H9 (cell line): ENCODE results near the gene NPAS3. TPM values are rescaled to one million over a fixed set of nuclear protein-coding genes. Genes with fewer than 3 reads are reported as not detected.

ENCODE experiments used
- DNase-seq: peaks from one replicate; pipeline ENCODE4 v3.0.0-alpha.2; 2017
- H2AFZ ChIP-seq: one replicate; pipeline ENCODE4 v1.6.1; 2013; ENCODE audit warnings: mild to moderate bottlenecking, low read length, control low read depth, moderate library complexity
- H2AK5ac ChIP-seq: 2 replicates; pipeline ENCODE4 v1.6.1; 2013; ENCODE audit warnings: low read length, control low read depth, mixed read lengths; ENCODE audit not compliant: insufficient read length
- H2BK120ac ChIP-seq: one replicate; pipeline ENCODE4 v1.6.1; 2013; ENCODE audit warnings: low read depth, mild to moderate bottlenecking, low read length, control low read depth, inconsistent platforms; ENCODE audit not compliant: poor library complexity, severe bottlenecking
- H2BK12ac ChIP-seq: 2 replicates; pipeline ENCODE4 v1.6.1; 2013; ENCODE audit warnings: low read length, control low read depth, mixed read lengths, low read depth; ENCODE audit not compliant: insufficient read length
- H2BK15ac ChIP-seq: 2 replicates; pipeline ENCODE4 v1.6.1; 2013; ENCODE audit warnings: low read depth, low read length, control low read depth
- H2BK20ac ChIP-seq: one replicate; pipeline ENCODE4 v1.6.1; 2013; ENCODE audit warnings: low read depth, mild to moderate bottlenecking, low read length, control low read depth, inconsistent platforms; ENCODE audit not compliant: poor library complexity, severe bottlenecking
- H2BK5ac ChIP-seq: 2 replicates; pipeline ENCODE4 v1.6.1; 2013; ENCODE audit warnings: low read length, control low read depth, mixed read lengths; ENCODE audit not compliant: insufficient read length
- H3K14ac ChIP-seq: 2 replicates; pipeline ENCODE4 v1.6.1; 2013; ENCODE audit warnings: low read length, control low read depth; ENCODE audit not compliant: insufficient read depth
- H3K18ac ChIP-seq: 2 replicates; pipeline ENCODE4 v1.6.1; 2013; ENCODE audit warnings: low read depth, mild to moderate bottlenecking, mixed read lengths, low read length, control low read depth; ENCODE audit not compliant: insufficient read length
- H3K23ac ChIP-seq: 2 replicates; pipeline ENCODE4 v1.6.1; 2013; ENCODE audit warnings: low read length, control low read depth, mixed read lengths, low read depth; ENCODE audit not compliant: insufficient read length
- H3K23me2 ChIP-seq: 2 replicates; pipeline ENCODE4 v1.6.1; 2013; ENCODE audit warnings: low read depth, mild to moderate bottlenecking, mixed read lengths, low read length, control low read depth; ENCODE audit not compliant: insufficient read length, poor library complexity, severe bottlenecking
- H3K27ac ChIP-seq: 2 replicates; pipeline ENCODE4 v1.5.1; 2013; ENCODE audit warnings: low read length, control low read depth, mixed read lengths, low read depth; ENCODE audit not compliant: insufficient read length
- H3K27me3 ChIP-seq: 2 replicates; pipeline ENCODE4 v1.6.1; 2013; ENCODE audit warnings: low read length, control low read depth, inconsistent platforms; ENCODE audit not compliant: insufficient read depth
- H3K4ac ChIP-seq: 2 replicates; pipeline ENCODE4 v1.6.1; 2013; ENCODE audit warnings: low read depth, mild to moderate bottlenecking, control low read depth, inconsistent platforms, low read length, moderate library complexity
- H3K4me1 ChIP-seq: 2 replicates; pipeline ENCODE4 v1.6.1; 2013; ENCODE audit warnings: low read length, control low read depth, inconsistent platforms; ENCODE audit not compliant: insufficient read depth
- H3K4me2 ChIP-seq: 2 replicates; pipeline ENCODE4 v1.6.1; 2013; ENCODE audit warnings: low read length, control low read depth, mixed read lengths; ENCODE audit not compliant: insufficient read length, insufficient read depth
- H3K56ac ChIP-seq: 2 replicates; pipeline ENCODE4 v1.6.1; 2013; ENCODE audit warnings: low read depth, mild to moderate bottlenecking, mixed read lengths, low read length, control low read depth; ENCODE audit not compliant: insufficient read length
- H3K79me1 ChIP-seq: 2 replicates; pipeline ENCODE4 v1.6.1; 2013; ENCODE audit warnings: low read depth, mild to moderate bottlenecking, moderate library complexity, low read length, control low read depth, inconsistent platforms; ENCODE audit not compliant: insufficient read depth, poor library complexity, severe bottlenecking
- H3K79me2 ChIP-seq: 2 replicates; pipeline ENCODE4 v1.6.1; 2013; ENCODE audit warnings: low read length, control low read depth, inconsistent platforms; ENCODE audit not compliant: insufficient read depth
- H3K9ac ChIP-seq: 2 replicates; pipeline ENCODE4 v1.6.1; 2013; ENCODE audit warnings: low read length, control low read depth, mixed read lengths; ENCODE audit not compliant: insufficient read length; ENCODE audit errors: extremely low read depth
- H3K9me3 ChIP-seq: one replicate; pipeline ENCODE4 v1.6.1; 2013; ENCODE audit warnings: low read depth, low read length, inconsistent platforms; ENCODE audit not compliant: control insufficient read depth
- H3T11ph ChIP-seq: one replicate; pipeline ENCODE4 v1.6.1; 2013; ENCODE audit warnings: mild to moderate bottlenecking, low read length, control low read depth, inconsistent platforms
- H4K20me1 ChIP-seq: one replicate; pipeline ENCODE4 v1.6.1; 2013; ENCODE audit not compliant: control insufficient read depth, insufficient read length, insufficient read depth
- H4K5ac ChIP-seq: 2 replicates; pipeline ENCODE4 v1.6.1; 2013; ENCODE audit warnings: low read depth, mild to moderate bottlenecking, mixed read lengths, low read length, control low read depth; ENCODE audit not compliant: insufficient read length
- H4K8ac ChIP-seq: replicated peaks from 2 replicates; pipeline ENCODE4 v1.6.1; 2013; ENCODE audit warnings: low read length, control low read depth, mixed read lengths, low read depth; ENCODE audit not compliant: insufficient read length
- H4K91ac ChIP-seq: 2 replicates; pipeline ENCODE4 v1.6.1; 2013; ENCODE audit warnings: low read depth, mild to moderate bottlenecking, moderate library complexity, mixed read lengths, low read length, control low read depth; ENCODE audit not compliant: insufficient read length
- H3K27ac Mint-ChIP-seq, 3 experiments: 2 replicates in 2 of 3; 3 replicates in 1 of 3; pipeline ENCODE4 v1.8.0; 2020 to 2021; ENCODE audit warnings: mixed read lengths in 3 of 3, mild to moderate bottlenecking in 1 of 3, moderate library complexity in 1 of 3
- H3K27me3 Mint-ChIP-seq: 2 replicates; pipeline ENCODE4 v1.8.0; 2021; ENCODE audit warnings: low read depth, mild to moderate bottlenecking, moderate library complexity, mixed read lengths
- H3K36me3 Mint-ChIP-seq, 3 experiments: 2 replicates in 2 of 3; 3 replicates in 1 of 3; pipeline ENCODE4 v1.8.0; 2020 to 2021; ENCODE audit warnings: low read depth in 3 of 3, mixed read lengths in 3 of 3; ENCODE audit not compliant: insufficient read depth in 1 of 3
- H3K4me1 Mint-ChIP-seq, 2 experiments: 2 replicates each; pipeline ENCODE4 v1.8.0; 2020; ENCODE audit warnings: mixed read lengths in 2 of 2
- H3K4me3 Mint-ChIP-seq, 2 experiments: 2 replicates in 1 of 2; 3 replicates in 1 of 2; pipeline ENCODE4 v1.8.0; 2020 to 2021; ENCODE audit warnings: mild to moderate bottlenecking in 2 of 2, mixed read lengths in 2 of 2, moderate library complexity in 1 of 2
- H3K9me3 Mint-ChIP-seq, 2 experiments: 2 replicates in 1 of 2; 3 replicates in 1 of 2; pipeline ENCODE4 v1.8.0; 2020; ENCODE audit warnings: mild to moderate bottlenecking in 2 of 2, mixed read lengths in 2 of 2, moderate library complexity in 1 of 2
- CTCF ChIP-seq: fragments of 200-600 bp; sonication (generic); conservative IDR thresholded peaks from 3 replicates; pipeline ENCODE4 v1.8.0; 2021; ENCODE audit warnings: antibody characterized with exemption, mild to moderate bottlenecking
- WGBS: extraction: QIAGEN DNeasy Blood & Tissue Kit; methylation state at CpG from one replicate; pipeline ENCODE4 v1.1.7; 2013; ENCODE audit warnings: missing lambda C conversion rate, low lambda C conversion rate, mixed read lengths; ENCODE audit not compliant: insufficient read length; ENCODE audit errors: extremely low coverage; 5-methylcytosine and 5-hydroxymethylcytosine counted together
- total RNA-seq: library from RNA; stranded (reverse); gene quantifications from 2 replicates; pipeline ENCODE4 v1.2.1, GENCODE V29; 2021

Gene NPAS3
- total RNA-seq, 1 experiment from 2014 or later: 0.17 TPM

DNA sequence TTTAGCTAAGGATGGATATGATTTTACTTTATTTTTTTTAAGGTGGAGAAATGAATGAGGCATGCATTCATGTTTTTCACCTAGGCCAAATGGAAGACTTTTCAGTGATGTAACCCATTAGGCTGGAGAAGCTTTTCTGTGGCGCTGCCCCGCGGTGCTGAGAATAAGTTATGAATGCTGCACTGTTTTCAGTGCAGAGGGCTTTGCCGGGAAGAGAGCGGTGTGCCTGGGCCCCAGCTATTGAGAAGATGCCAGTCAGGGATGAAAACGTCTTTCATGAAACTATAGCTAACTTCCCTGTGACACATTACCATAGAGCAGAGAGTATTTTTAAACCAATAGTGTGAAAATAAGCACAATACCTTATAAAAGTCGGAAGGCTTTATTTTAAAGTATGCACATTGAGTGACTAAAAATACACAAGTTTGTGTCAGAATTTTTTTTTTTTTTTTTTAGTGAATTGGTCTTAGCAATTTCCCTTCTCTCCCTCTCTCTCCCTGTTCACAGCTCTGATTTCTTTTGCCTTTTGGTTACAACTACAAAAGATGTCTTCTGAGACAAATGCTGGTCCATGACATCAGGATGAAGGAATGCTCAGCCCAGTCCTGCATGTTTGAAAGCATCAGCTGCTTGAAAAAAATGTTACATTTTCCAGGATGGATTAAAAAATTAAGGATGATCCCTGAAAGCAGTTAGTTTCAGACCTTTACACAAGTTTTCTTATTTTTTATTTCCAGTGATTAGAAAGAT, 48.3 kb downstream of the NPAS3 start:
- peaks cover 4 to 7% of the 10 kb centered on the region in 2 experiments for H3K4me1 Mint-ChIP-seq
- Histone ChIP-seq H3K9me3 (no peaks in the 10 kb centered on the region), H3K14ac (no peak overlapping the region), H3K18ac (no peak overlapping the region), H3K27ac (no peak overlapping the region), H3K27me3 (no peaks in the 10 kb centered on the region), H3K56ac (no peak overlapping the region), H3K4me2 (no peak overlapping the region), H3K23me2 (no peaks in the 10 kb centered on the region), H4K20me1 (no peaks in the 10 kb centered on the region), H2BK12ac (no peak overlapping the region), H4K91ac (no peak overlapping the region), H3K4ac (no peak overlapping the region), H2BK5ac (no peak overlapping the region), H3K23ac (no peak overlapping the region), H3K79me2 (no peaks in the 10 kb centered on the region), H2AFZ (no peak overlapping the region), H4K5ac (no peak overlapping the region), H3K9ac (no peak overlapping the region), H3K4me1 (no peaks in the 10 kb centered on the region), H2AK5ac (no peak overlapping the region), H3K79me1 (no peaks in the 10 kb centered on the region), H2BK15ac (no peak overlapping the region), H4K8ac (no peak overlapping the region), H2BK20ac (no peak overlapping the region), H2BK120ac (no peak overlapping the region), H3T11ph (no peak overlapping the region)
- H3K36me3 Mint-ChIP-seq: no peaks in the 10 kb centered on the region
- no peaks in the 10 kb centered on the region for H3K27me3 Mint-ChIP-seq
- peak overlapping the region in 2 of 3 experiments; percentile 13 to 32; a peak in 1 of 7 replicates for H3K27ac Mint-ChIP-seq
- H3K9me3 Mint-ChIP-seq: no peaks in the 10 kb centered on the region
- WGBS: no CpG with 5 or more reads among the region's 7 CpGs
- DNase-seq: no peak
- H3K4me3 Mint-ChIP-seq: no peak overlapping the region
- TF ChIP-seq CTCF: no peak
